ENCODE results near the gene JAK3.
"Not testable (repeated sequence)": the region's sequence is repeated elsewhere in the genome, so short reads cannot be mapped to it uniquely, and the experiment has no call there.

Gene JAK3

GRCh38 chr19:17847538-17848366 lies at the start of gene JAK3:
Gene JAK3 (minus strand): TSS chr19:17847982. CDS start chr19:17844417, 3,565 bp downstream.
- peak; percentile 91 for DNase-seq

- DNase-seq, result no peak
These were observed 46.0 kb upstream of the JAK3 start for GRCh38 chr19:17893766-17894165.

DNA sequence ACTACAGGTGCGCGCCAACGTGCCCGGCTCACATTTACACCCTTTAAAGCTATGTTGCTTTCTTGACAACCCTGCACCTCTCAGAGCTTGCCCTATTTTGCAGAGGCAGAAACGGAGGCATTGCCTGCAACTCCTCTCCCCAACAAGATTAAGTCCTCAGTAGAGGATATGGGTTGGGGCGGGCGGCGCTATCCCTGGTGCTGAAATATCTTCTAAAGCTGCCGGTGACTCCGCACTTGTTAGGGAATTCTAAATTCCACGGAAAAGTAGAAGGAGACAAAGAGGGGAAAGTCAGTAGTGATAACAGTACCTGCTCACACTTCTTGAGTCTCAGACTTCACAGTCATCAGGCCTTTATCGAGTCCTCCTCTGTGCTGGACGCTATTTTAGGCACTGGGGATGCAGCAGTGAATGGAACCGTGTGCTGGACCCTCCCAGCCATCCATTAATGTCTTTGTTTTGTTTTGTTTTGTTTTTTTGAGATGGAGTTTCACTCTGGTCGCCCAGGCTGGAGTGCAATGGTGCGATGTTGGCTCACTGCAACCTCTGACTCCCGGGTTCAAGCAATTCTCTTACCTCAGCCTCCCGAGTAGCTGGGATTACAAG lies 41.9 kb upstream of the JAK3 start:
- no peak for DNase-seq

GRCh38 chr19:17888260-17888659 lies 40.5 kb upstream of the JAK3 start:
- no peak for DNase-seq

DNA sequence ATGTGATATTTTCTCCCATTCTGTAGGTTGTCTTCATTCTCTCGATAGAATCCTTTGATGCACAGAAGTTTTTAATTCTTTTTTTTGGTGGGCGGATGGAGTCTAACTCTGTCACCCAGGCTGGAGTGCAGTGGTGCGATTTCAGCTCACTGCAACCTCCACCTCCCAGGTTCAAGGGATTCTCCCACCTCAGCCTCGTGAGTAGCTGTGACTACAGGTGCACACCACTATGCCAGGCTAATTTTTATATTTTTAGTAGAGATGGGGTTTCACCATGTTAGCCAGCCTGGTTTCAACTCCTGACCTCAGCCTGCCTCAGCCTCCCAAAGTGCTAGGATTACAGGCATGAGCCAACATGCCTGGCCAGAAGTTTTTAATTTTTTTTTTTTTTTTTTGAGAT lies 39.4 kb upstream of the JAK3 start:
- not testable (repeated sequence) for DNase-seq

DNA sequence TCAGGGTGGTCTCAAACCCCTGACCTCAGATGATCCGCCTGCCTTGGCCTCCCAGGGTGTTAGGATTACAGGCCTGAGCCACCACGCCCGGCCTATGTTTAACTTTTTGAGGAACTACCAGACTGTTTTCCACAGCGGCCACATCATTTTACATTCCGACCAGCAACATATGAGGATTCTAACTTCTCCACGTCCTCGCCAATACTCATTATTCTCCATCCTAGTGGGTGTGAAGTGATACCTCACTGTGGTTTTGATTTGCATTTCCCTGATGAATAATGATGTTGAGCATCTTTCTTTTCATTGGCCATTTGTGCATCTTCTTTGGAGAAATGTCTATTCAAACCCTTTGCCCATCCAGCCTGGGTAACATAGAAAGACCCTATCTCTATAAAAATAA lies 38.7 kb upstream of the JAK3 start:
- no peak for DNase-seq

GRCh38 chr19:17883627-17884410 lies 36.0 kb upstream of the JAK3 start:
- no peak for DNase-seq

DNA sequence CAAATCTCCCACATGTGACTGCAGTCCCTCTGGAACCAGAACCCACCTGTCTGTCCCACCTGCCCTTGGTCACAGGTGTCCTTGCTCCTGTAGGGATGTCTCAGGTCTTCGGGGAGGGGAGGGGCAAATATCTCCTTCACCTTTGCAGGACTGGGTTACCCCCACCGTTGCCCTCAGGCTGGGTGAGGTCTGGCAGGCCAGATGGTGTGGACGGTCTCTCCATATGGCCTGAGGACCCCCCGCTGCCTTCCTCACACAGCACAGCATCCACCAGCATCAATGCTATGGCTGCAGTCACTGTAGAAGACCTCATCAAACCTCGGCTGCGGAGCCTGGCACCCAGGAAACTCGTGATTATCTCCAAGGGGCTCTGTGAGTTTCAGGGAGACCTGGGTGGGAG lies 33.9 kb upstream of the JAK3 start:
- no peak for DNase-seq

GRCh38 chr19:17879466-17879865 lies 31.7 kb upstream of the JAK3 start:
- no peak for DNase-seq

- DNase-seq, result no peak
These were observed 29.9 kb upstream of the JAK3 start for GRCh38 chr19:17877696-17878095.

DNA sequence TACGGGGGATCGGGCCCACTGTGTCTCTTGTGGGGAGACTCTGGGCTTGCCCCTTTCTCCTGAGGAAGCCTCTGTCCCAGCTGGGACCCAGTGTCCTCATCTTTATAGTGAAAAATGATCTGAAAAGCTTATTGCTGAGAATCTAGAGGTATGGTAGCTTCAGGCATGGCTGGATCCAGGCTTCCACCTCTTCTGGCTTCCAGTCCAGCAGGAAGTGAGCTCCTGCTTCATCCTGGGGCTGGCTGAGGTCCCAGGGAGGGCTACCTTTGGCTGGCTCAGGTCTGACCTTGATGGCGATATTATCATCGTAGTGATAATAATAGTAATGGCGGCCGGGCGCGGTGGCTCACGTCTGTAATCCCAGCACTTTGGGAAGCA lies 27.0 kb upstream of the JAK3 start:
- DNase-seq, result no peak

DNA sequence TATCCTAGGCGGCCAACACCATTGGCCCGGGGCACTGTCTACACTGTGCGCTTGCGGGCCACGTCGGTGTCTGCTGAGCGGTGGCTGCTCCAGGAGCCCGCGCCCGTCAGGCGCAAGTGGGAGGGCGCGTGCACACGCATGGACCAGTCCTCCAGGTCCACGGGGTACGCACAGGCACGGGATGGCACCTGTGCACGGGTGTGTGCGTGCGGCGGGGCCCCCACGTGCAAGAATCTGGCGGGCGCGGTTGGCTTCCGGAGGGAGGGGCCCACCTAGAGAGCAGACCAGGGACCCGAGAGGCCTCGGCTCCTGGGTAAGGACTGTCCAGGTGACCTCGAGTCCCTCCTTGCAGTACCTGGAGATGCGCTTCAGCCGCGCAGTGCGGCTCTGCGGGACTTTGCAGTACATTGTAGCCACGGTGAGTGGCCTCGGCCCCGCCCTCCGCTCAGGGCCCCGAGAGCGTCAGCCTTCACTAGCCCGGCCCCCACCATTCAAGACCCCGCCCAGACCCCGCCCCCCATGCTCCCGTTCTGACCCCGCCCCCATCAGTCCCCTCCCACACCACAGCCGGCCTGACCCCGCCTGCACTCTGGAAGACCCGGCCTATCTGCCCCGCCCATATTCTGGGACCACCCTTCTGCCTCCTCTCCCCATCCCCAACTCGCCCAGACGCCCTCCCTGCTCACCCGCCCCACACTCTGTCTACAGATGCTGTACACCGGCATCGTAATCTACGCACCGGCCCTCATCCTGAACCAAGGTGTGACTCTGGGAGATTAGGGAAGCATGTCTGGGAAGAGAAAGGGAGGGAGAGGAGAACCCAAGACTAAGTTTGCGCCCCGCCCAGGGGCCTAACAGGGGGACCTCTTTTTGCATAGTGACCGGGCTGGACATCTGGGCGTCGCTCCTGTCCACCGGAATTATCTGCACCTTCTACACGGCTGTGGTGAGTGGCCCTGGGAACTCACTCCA lies 26.3 kb upstream of the JAK3 start:
- peak; percentile 76 for DNase-seq

GRCh38 chr19:17872251-17873001 lies 24.6 kb upstream of the JAK3 start:
- DNase-seq, result peak; percentile 53

DNA sequence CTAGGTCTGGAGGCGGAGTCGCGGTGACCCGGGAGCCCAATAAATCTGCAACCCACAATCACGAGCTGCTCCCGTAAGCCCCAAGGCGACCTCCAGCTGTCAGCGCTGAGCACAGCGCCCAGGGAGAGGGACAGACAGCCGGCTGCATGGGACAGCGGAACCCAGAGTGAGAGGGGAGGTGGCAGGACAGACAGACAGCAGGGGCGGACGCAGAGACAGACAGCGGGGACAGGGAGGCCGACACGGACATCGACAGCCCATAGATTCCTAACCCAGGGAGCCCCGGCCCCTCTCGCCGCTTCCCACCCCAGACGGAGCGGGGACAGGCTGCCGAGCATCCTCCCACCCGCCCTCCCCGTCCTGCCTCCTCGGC lies 24.1 kb upstream of the JAK3 start, which contains the start of gene SLC5A5:
TSS of gene SLC5A5 (plus strand) at position 68 of the 373 bp plus-strand sequence. CDS start 375 bp downstream, outside the sequence.
- no peak for DNase-seq

- no peak for DNase-seq
These were observed 23.5 kb upstream of the JAK3 start for GRCh38 chr19:17871032-17871877.

GRCh38 chr19:17869114-17869608 lies 21.4 kb upstream of the JAK3 start:
- DNase-seq, result no peak

- no peak for DNase-seq
These were observed 20.9 kb upstream of the JAK3 start for GRCh38 chr19:17868669-17869068.

DNA sequence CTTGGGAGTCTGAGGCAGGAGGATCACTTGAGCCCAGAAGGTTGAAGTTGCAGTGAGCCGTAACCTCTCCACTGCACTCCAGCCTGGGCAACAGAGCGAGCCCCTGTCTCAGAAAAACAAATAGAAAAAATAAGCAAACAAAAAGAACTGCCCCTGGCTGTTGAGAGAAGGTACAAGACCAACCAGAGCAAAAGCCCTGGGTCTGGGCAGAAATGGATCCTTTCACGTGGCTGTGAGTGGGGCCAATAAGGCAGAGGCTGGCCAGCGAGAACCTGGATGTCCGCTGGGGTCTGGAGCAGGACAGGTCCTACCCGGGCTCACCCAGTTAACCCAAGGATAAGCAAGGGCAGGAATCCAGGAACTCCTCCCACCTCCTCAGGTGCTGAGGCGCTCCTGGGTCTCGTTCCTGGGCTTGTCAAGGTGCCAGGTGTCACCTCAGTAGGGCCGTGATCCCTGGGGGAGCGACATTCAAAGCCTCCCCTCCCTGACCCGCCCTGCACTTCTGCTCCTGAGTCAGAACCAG lies 19.2 kb upstream of the JAK3 start:
- no peak for DNase-seq

DNA sequence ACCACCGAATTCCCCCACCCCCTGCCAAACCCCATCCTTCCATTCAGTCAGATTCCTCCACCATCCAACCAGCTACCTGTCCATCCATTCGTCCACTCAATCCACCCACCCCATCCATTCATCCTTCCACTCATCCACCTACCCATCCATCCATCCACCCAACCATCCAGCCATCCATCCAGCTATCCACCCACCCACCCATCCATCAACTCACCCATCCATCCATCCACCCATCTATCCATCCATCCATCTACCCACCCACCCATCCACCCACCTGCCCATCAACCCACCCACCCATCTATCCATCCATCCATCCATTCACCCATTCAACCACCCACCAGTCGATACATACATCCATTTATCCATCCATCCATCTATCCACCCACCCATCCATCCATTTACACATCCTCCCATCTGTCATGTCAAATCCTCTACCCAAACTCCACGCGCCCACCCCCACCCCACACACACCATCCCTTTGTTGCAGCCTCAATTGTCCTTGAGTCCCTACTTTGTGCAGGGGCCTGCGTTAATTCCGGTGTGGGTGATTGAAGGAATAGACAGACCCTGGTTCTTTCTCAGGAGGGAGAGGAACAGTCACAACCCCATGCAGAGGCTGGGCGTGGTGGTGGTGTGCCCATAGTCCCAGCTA lies 18.7 kb upstream of the JAK3 start:
- DNase-seq, result no peak

All from stimulated activated naive CD4-positive, alpha-beta T cell treated with Interleukin-2 at 50 U/mL for 16 hours (primary cell).